ENCODE results near the gene HIC1. TPM values are rescaled to one million over a fixed set of nuclear protein-coding genes. Genes with fewer than 3 reads are reported as not detected.

Gene HIC1
- total RNA-seq, 1 donor from 2014 or later = 9.3 TPM

DNA sequence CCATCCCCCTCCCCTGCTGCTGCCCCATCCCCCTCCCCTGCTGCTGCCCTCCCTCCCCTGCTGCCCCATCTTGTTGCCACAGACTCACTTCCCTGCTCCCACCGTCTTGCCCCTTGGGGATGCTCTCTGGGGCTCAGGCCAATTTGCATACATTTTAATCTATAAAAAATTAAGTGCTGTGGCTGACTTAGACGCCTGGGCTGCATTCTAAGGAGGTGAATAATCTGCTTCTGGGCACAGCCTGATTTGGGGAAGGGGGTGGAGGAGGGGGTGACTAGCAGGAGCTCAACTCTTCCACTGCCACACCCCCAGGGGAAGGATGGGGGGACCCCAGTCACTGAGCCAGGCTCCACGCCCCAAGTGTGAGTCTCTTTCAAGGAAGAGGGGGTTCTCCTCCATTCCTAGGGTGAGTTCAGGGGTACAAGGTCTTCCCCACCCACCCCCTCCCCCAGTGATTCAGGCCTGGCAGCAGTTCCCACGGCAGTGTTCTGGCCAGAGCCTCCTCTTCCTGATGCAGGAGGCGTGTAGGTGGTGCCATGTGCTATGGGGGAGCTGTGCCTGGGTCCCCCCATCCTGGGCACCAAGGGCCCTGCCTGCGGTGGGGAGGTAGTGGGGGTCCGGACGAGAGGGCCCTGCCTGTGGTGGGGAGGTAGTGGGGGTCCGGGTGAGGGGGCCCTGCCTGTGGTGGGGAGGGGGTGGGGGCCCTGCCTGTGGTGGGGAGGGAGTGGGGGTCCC, 19.9 kb upstream of the HIC1 start:
- ATAC-seq (ENCODE audit: low read depth) (no peak), DNase-seq (no peak)
- Mint-ChIP-seq H3K36me3 (ENCODE audit: low read depth) (peaks cover 54% of the 10 kb centered on the region), H3K27ac (no peak overlapping the region), H3K4me3 (no peak overlapping the region), H3K4me1 (peaks cover 26% of the 10 kb centered on the region), H3K9me3 (no peaks in the 10 kb centered on the region), H3K27me3 (no peaks in the 10 kb centered on the region)
- CTCF ChIA-PET = interaction anchor here (0.6 kb wide), 1 partner anchor 461 kb away, joined by 3 read pairs; no protein-coding TSS in a partner anchor
- TF ChIP-seq, protein P1, sequence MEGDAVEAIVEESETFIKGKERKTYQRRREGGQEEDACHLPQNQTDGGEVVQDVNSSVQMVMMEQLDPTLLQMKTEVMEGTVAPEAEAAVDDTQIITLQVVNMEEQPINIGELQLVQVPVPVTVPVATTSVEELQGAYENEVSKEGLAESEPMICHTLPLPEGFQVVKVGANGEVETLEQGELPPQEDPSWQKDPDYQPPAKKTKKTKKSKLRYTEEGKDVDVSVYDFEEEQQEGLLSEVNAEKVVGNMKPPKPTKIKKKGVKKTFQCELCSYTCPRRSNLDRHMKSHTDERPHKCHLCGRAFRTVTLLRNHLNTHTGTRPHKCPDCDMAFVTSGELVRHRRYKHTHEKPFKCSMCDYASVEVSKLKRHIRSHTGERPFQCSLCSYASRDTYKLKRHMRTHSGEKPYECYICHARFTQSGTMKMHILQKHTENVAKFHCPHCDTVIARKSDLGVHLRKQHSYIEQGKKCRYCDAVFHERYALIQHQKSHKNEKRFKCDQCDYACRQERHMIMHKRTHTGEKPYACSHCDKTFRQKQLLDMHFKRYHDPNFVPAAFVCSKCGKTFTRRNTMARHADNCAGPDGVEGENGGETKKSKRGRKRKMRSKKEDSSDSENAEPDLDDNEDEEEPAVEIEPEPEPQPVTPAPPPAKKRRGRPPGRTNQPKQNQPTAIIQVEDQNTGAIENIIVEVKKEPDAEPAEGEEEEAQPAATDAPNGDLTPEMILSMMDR (IDR thresholded peaks at IDR 0.05) = no peak
- POLR2A ChIA-PET = no interaction called here
- intact Hi-C loops (cut with micrococcal nuclease) = loop anchor here (10.0 kb wide), 1 partner anchor 390 kb away; the partner anchor contains the start of genes RILP and SCARF1

DNA sequence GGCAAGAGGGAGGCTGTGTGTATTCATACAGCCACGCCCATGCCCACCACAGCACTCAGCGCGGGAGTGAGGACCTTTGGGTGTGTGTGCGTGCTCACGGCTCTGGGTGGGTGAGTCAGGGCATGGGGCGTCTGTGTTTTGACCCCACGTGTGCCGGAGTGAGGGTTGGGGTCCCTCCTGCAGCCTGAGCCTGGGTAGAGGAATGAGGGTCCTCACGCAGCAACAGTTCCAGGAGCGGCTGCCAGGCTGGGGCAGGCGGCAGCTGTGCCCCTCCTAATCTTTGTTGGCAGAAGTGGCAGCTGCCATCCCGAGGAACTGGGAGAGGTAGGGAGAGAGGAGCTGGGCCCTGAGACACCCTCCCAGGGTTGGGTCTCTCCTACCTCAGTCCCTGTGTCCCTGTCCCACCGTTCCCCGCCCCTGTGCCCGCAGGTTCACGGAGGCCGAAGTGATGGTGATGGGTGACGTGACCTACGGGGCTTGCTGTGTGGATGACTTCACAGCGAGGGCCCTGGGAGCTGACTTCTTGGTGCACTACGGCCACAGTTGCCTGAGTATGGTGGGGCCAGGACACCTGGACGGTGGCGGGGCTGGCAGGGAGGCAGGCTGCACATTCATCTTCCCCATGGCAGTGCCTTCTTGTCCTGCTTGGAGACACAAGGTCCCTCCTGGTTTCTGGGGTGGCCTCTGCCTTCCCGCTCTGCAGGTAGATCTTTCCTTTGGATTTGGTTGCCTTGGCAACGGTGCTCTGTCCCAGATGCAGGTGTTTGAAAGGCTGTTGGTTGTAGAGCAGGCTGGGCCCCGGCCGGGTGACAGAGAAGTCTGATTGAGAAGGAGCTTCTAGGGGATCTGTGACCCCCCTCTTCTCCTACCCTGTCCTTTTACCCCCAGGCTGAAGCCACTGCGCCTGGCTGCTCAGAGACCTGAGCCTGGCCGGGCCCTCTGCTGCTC, 19.1 kb upstream of the HIC1 start:
- TF ChIP-seq, protein P1 (IDR thresholded peaks at IDR 0.05) = no peak
- Mint-ChIP-seq H3K27ac (no peak overlapping the region), H3K4me3 (no peak overlapping the region), H3K9me3 (no peaks in the 10 kb centered on the region), H3K27me3 (no peaks in the 10 kb centered on the region), H3K4me1 (peaks cover 22% of the 10 kb centered on the region), H3K36me3 (ENCODE audit: low read depth) (peaks cover 49% of the 10 kb centered on the region)
- DNase-seq = no peak
- ChIA-PET POLR2A (no interaction called here), CTCF (no interaction called here)
- intact Hi-C loops (cut with micrococcal nuclease) = loop anchor here (10.0 kb wide), 1 partner anchor 391 kb away; the partner anchor contains the start of genes RILP and SCARF1
- no peak for ATAC-seq (ENCODE audit: low read depth)

DNA sequence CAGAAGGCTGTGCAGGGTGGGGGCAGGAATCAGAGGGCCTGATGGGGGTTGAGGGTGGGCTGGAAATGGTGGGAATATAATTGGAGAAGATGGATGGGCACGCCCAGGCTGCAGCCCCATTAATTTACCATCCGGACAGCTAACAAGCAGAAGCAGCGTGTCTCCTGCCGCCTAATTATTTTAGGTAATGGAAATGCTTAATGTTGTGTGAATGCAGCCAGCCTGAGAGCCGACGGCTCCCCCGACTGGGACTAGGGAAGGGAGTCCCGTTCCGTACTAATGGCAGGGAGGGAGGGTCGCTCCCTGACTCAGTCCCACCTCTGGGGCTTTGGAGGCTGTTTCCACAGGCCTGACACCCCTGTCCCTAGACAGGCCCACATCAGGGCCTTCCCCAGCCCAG, 17.7 kb upstream of the HIC1 start:
- Mint-ChIP-seq H3K4me1 (peaks cover 22% of the 10 kb centered on the region), H3K9me3 (no peaks in the 10 kb centered on the region), H3K27ac (no peak overlapping the region), H3K4me3 (no peak overlapping the region), H3K27me3 (no peaks in the 10 kb centered on the region), H3K36me3 (ENCODE audit: low read depth) (peaks cover 48% of the 10 kb centered on the region)
- intact Hi-C loops (cut with micrococcal nuclease) = loop anchor here (10.0 kb wide), 1 partner anchor 392 kb away; the partner anchor contains the start of genes RILP and SCARF1
- CTCF ChIA-PET = no interaction called here
- POLR2A ChIA-PET = no interaction called here
- no peak for ATAC-seq (ENCODE audit: low read depth)
- DNase-seq = no peak
- TF ChIP-seq, protein P1 (IDR thresholded peaks at IDR 0.05) = no peak

DNA sequence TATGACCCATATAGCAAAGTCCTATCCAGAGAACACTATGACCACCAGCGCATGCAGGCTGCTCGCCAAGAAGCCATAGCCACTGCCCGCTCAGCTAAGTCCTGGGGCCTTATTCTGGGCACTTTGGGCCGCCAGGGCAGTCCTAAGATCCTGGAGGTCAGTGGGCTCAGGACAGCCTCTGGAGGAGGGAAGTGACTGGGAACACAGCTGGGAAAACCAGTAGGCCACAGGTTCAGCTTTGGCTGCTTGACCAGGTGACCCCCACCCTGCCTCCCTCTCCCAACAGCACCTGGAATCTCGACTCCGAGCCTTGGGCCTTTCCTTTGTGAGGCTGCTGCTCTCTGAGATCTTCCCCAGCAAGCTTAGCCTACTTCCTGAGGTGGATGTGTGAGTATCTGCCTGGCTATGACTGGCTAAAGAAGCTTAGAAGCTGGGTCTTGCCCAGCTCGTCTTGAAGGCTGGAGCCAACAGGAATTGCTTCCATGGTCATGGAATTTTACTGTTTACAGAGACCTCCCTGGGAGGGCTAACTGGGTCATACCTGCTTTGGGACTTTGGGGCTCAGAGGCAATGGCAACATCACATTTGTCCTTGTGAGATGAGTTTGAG, 14.6 kb upstream of the HIC1 start:
- Mint-ChIP-seq H3K27ac (no peak overlapping the region), H3K4me3 (no peak overlapping the region), H3K9me3 (no peaks in the 10 kb centered on the region), H3K4me1 (peaks cover 24% of the 10 kb centered on the region), H3K27me3 (no peaks in the 10 kb centered on the region), H3K36me3 (ENCODE audit: low read depth) (peaks cover 55% of the 10 kb centered on the region)
- TF ChIP-seq, protein P1 (IDR thresholded peaks at IDR 0.05) = no peak
- no peak for ATAC-seq (ENCODE audit: low read depth)
- CTCF ChIA-PET = interaction anchor here (1.2 kb wide), 1 partner anchor 8 kb away, joined by 5 read pairs; no protein-coding TSS in a partner anchor
- DNase-seq = no peak
- intact Hi-C loops (cut with micrococcal nuclease) = loop anchor here (2.0 to 5.0 kb wide), 4 partner anchors 16 to 373 kb away; partner anchors contain the start of gene RTN4RL1
- POLR2A ChIA-PET = interaction anchor here (1.2 kb wide), 1 partner anchor 15 kb away, joined by 3 read pairs; the partner anchor contains the start of gene RTN4RL1

Measured in activated B cell treated with CpG ODN at 0.5 μM for 24 hours (primary cell).